H1 (cell line): ENCODE results near the gene TMEM185A. TPM values are rescaled to one million over a fixed set of nuclear protein-coding genes. Genes with fewer than 3 reads are reported as not detected.

Source experiments
- CTCF ChIA-PET: fragments of 300-600 bp; sonication (Branson Sonifier 250); formaldehyde crosslinking; loops from one replicate; lab custom pipeline; 2021; ENCODE audit not compliant: partially characterized antibody; lab: Charles Lee
- POLR2A ChIA-PET: fragments of 300-600 bp; sonication (Branson Sonifier 250); formaldehyde crosslinking; loops from one replicate; lab custom pipeline; 2021; ENCODE audit warnings: inconsistent platforms; ENCODE audit not compliant: partially characterized antibody; lab: Charles Lee
- DNase-seq, 2 experiments: peaks; one replicate each; pipeline versions ENCODE4 v3.0.0 to v3.0.0-alpha.2; 2010 to 2022; ENCODE audit warnings: low spot score in 2 of 2, low read depth in 1 of 2, mixed read lengths in 1 of 2
- FAIRE-seq: peaks from 2 replicates; lab custom pipeline; 2011; peaks lifted over from hg19 to GRCh38; lab: Jason Lieb, UNC
- H2AFZ ChIP-seq: 2 replicates; pipeline ENCODE4 v1.8.1; 2012; ENCODE audit warnings: low read length, inconsistent platforms
- H2AK5ac ChIP-seq: 2 replicates; pipeline ENCODE4 v1.6.1; 2013; ENCODE audit warnings: low read depth, low read length
- H2BK120ac ChIP-seq: replicated peaks from 2 replicates; pipeline ENCODE3; 2013; ENCODE audit warnings: low read depth, low read length, inconsistent platforms
- H2BK12ac ChIP-seq: 2 replicates; pipeline ENCODE4 v1.6.1; 2013; ENCODE audit warnings: low read depth, low read length
- H2BK15ac ChIP-seq: 2 replicates; pipeline ENCODE4 v1.6.1; 2013; ENCODE audit warnings: low read length
- H2BK20ac ChIP-seq: 2 replicates; pipeline ENCODE4 v1.6.1; 2013; ENCODE audit warnings: low read length
- H2BK5ac ChIP-seq: 2 replicates; pipeline ENCODE4 v1.6.1; 2013; ENCODE audit warnings: low read depth, low read length
- H3K14ac ChIP-seq: 2 replicates; pipeline ENCODE4 v1.6.1; 2013; ENCODE audit warnings: inconsistent platforms; ENCODE audit not compliant: insufficient read length
- H3K18ac ChIP-seq: 2 replicates; pipeline ENCODE4 v1.6.1; 2013; ENCODE audit warnings: low read length; ENCODE audit errors: extremely low read depth
- H3K23ac ChIP-seq: 2 replicates; pipeline ENCODE4 v1.6.1; 2013; ENCODE audit warnings: inconsistent platforms; ENCODE audit not compliant: insufficient read length
- H3K23me2 ChIP-seq: 2 replicates; pipeline ENCODE4 v1.6.1; 2013; ENCODE audit warnings: low read depth, low read length
- H3K27ac ChIP-seq: 2 replicates; pipeline ENCODE4 v1.6.1; 2011; ENCODE audit warnings: low read depth, low read length, inconsistent platforms
- H3K27me3 ChIP-seq, 4 experiments: replicated peaks in 1 of 4; 1 replicate in 1 of 4; 2 replicates in 3 of 4; pipeline versions ENCODE4 v1.6.1 to v1.8.1; 2011 to 2013; ENCODE audit warnings: low read length in 3 of 4, mild to moderate bottlenecking in 3 of 4, inconsistent platforms in 2 of 4, mixed read lengths in 2 of 4, moderate library complexity in 1 of 4; ENCODE audit not compliant: control insufficient read depth in 3 of 4, insufficient read depth in 3 of 4; ENCODE audit errors: extremely low read depth in 1 of 4
- H3K36me3 ChIP-seq, 4 experiments: 2 replicates each; pipeline versions ENCODE4 v1.6.1 to v1.8.1; 2011 to 2013; ENCODE audit warnings: mild to moderate bottlenecking in 4 of 4, low read length in 3 of 4, moderate library complexity in 2 of 4, control low read depth in 1 of 4, inconsistent platforms in 1 of 4; ENCODE audit not compliant: insufficient read depth in 4 of 4, control insufficient read depth in 2 of 4
- H3K4ac ChIP-seq: replicated peaks from 2 replicates; pipeline ENCODE3; 2013; ENCODE audit warnings: low read length, low read depth, mixed read lengths, inconsistent platforms; ENCODE audit not compliant: insufficient read length
- H3K4me1 ChIP-seq, 4 experiments: replicated peaks in 1 of 4; 1 replicate in 1 of 4; 2 replicates in 3 of 4; pipeline versions ENCODE4 v1.6.1 to v1.8.1; 2011 to 2013; ENCODE audit warnings: low read length in 3 of 4, inconsistent platforms in 2 of 4, mixed read lengths in 1 of 4; ENCODE audit not compliant: insufficient read depth in 4 of 4, control insufficient read depth in 3 of 4
- H3K4me2 ChIP-seq, 2 experiments: 2 replicates each; pipeline versions ENCODE4 v1.6.1 to v1.8.1; 2011 to 2013; ENCODE audit warnings: low read depth in 2 of 2, low read length in 2 of 2, control low read depth in 1 of 2, inconsistent platforms in 1 of 2, mild to moderate bottlenecking in 1 of 2; ENCODE audit not compliant: insufficient read depth in 1 of 2
- H3K4me3 ChIP-seq, 4 experiments: fragments of 200-600, 300-600 bp in 1 of 4; sonication (generic), shearing (Covaris generic), sonication (Bioruptor Twin) in 1 of 4; 2 replicates each; pipeline versions ENCODE4 v1.5.1 to v1.8.1; 2011 to 2016; ENCODE audit warnings: low read length in 4 of 4, low read depth in 3 of 4, control low read depth in 2 of 4, inconsistent platforms in 2 of 4, mild to moderate bottlenecking in 2 of 4, mixed read lengths in 1 of 4, moderate library complexity in 1 of 4; ENCODE audit not compliant: insufficient read depth in 2 of 4; ENCODE audit errors: extremely low read depth in 1 of 4
- H3K56ac ChIP-seq: replicated peaks from 2 replicates; pipeline ENCODE3; 2013; ENCODE audit warnings: low read depth, mild to moderate bottlenecking, mixed read lengths, low read length, inconsistent platforms; ENCODE audit not compliant: insufficient read length
- H3K79me1 ChIP-seq: 2 replicates; pipeline ENCODE4 v1.6.1; 2013; ENCODE audit warnings: low read depth, low read length, control low read depth
- H3K79me2 ChIP-seq, 2 experiments: 2 replicates each; pipeline versions ENCODE4 v1.6.1 to v1.8.1; 2012 to 2013; ENCODE audit warnings: low read length in 2 of 2, mild to moderate bottlenecking in 2 of 2, inconsistent platforms in 1 of 2; ENCODE audit not compliant: insufficient read depth in 2 of 2, control insufficient read depth in 1 of 2
- H3K9ac ChIP-seq, 4 experiments: replicated peaks in 1 of 4; 1 replicate in 1 of 4; 2 replicates in 3 of 4; pipeline versions ENCODE4 v1.6.1 to v1.8.1; 2011 to 2013; ENCODE audit warnings: low read depth in 3 of 4, low read length in 3 of 4, control low read depth in 2 of 4, mild to moderate bottlenecking in 2 of 4, moderate library complexity in 2 of 4, inconsistent platforms in 1 of 4; ENCODE audit errors: extremely low read depth in 1 of 4
- H3K9me3 ChIP-seq, 2 experiments: 2 replicates each; pipeline versions ENCODE4 v1.6.1 to v1.8.1; 2012 to 2013; ENCODE audit warnings: mild to moderate bottlenecking in 2 of 2, moderate library complexity in 2 of 2, control low read depth in 1 of 2, inconsistent platforms in 1 of 2, low read depth in 1 of 2, low read length in 1 of 2, mixed read lengths in 1 of 2; ENCODE audit not compliant: insufficient read depth in 2 of 2
- H4K20me1 ChIP-seq, 2 experiments: replicated peaks in 1 of 2; 2 replicates each; pipeline versions ENCODE3 to v1.8.1; 2011 to 2013; ENCODE audit warnings: inconsistent platforms in 2 of 2, low read length in 2 of 2, mild to moderate bottlenecking in 1 of 2; ENCODE audit not compliant: insufficient read depth in 2 of 2, control insufficient read depth in 1 of 2
- H4K5ac ChIP-seq: 2 replicates; pipeline ENCODE4 v1.6.1; 2013; ENCODE audit warnings: low read length, low read depth, mixed read lengths, inconsistent platforms; ENCODE audit not compliant: insufficient read length
- H4K8ac ChIP-seq: 2 replicates; pipeline ENCODE4 v1.8.0; 2013; ENCODE audit warnings: mild to moderate bottlenecking, moderate library complexity, low read length, inconsistent platforms; ENCODE audit not compliant: insufficient read depth; ENCODE audit errors: extremely low read depth
- H4K91ac ChIP-seq: replicated peaks from 2 replicates; pipeline ENCODE3; 2013; ENCODE audit warnings: low read length, mixed read lengths, inconsistent platforms; ENCODE audit not compliant: insufficient read length
- ATF3 ChIP-seq: IDR thresholded peaks from 2 replicates; pipeline ENCODE4 v1.6.1; 2011; ENCODE audit warnings: low read depth, mild to moderate bottlenecking, low read length; ENCODE audit not compliant: insufficient read depth
- BACH1 ChIP-seq: IDR thresholded peaks from 2 replicates; pipeline ENCODE4 v1.6.1; 2012; ENCODE audit warnings: low read length, improper control_type of control experiment
- BCL11A ChIP-seq, 2 experiments: IDR thresholded peaks; one replicate each; pipeline ENCODE4 v1.6.1; 2011; ENCODE audit warnings: low read depth in 2 of 2, low read length in 2 of 2, mild to moderate bottlenecking in 2 of 2
- BRCA1 ChIP-seq: IDR thresholded peaks from 2 replicates; pipeline ENCODE4 v1.6.1; 2012; ENCODE audit warnings: low read depth, low read length, improper control_type of control experiment
- CEBPB ChIP-seq: IDR thresholded peaks from 2 replicates; pipeline ENCODE4 v1.6.1; 2012; ENCODE audit warnings: low read depth, low read length
- HDAC6 ChIP-seq: IDR thresholded peaks from one replicate; pipeline ENCODE4 v1.7.1; 2012; ENCODE audit warnings: low read depth, mild to moderate bottlenecking, inconsistent platforms, low read length, moderate library complexity
- KDM4A ChIP-seq: IDR thresholded peaks from one replicate; pipeline ENCODE4 v1.7.1; 2012; ENCODE audit warnings: low read depth, mild to moderate bottlenecking, moderate library complexity, low read length, inconsistent platforms; ENCODE audit not compliant: severe bottlenecking
- NANOG ChIP-seq: IDR thresholded peaks from 2 replicates; pipeline ENCODE4 v1.6.1; 2011; ENCODE audit warnings: low read length, low read depth, mild to moderate bottlenecking, inconsistent platforms; ENCODE audit not compliant: insufficient read depth, poor library complexity, severe bottlenecking
- POLR2A ChIP-seq, 2 experiments: IDR thresholded peaks; 1 replicate in 1 of 2; 2 replicates in 1 of 2; pipeline ENCODE4 v1.6.1; 2011; ENCODE audit warnings: low read depth in 2 of 2, low read length in 2 of 2, mild to moderate bottlenecking in 2 of 2; ENCODE audit errors: control extremely low read depth in 1 of 2
- SIX5 ChIP-seq: IDR thresholded peaks from 2 replicates; pipeline ENCODE4 v1.6.1; 2011; ENCODE audit warnings: mild to moderate bottlenecking, low read depth, low read length
- SP4 ChIP-seq: IDR thresholded peaks from 2 replicates; pipeline ENCODE4 v1.6.1; 2012; ENCODE audit warnings: low read length, inconsistent platforms
- TAF1 ChIP-seq: IDR thresholded peaks from 2 replicates; pipeline ENCODE4 v1.6.1; 2011; ENCODE audit warnings: mild to moderate bottlenecking, low read depth, low read length
- TAF7 ChIP-seq: optimal IDR thresholded peaks from 2 replicates; pipeline ENCODE3; 2011; ENCODE audit warnings: low read depth, mild to moderate bottlenecking, inconsistent platforms, low read length, moderate library complexity, borderline replicate concordance
- WGBS, 2 experiments: shearing (Covaris generic) in 1 of 2; methylation state at CpG; one replicate each; pipeline versions ENCODE4 v1.1.6 to v1.1.7; 2013 to 2015; ENCODE audit warnings: low lambda C conversion rate in 2 of 2, mixed read lengths in 2 of 2, inconsistent platforms in 1 of 2, low coverage in 1 of 2, missing lambda C conversion rate in 1 of 2; ENCODE audit not compliant: insufficient replicate concordance in 2 of 2, insufficient coverage in 1 of 2, insufficient read length in 1 of 2; ENCODE audit errors: extremely low coverage in 1 of 2, missing lambda C conversion rate in 1 of 2; 5-methylcytosine and 5-hydroxymethylcytosine counted together
- polyA plus RNA-seq, 7 experiments: library from polyadenylated mRNA; depleted of rRNA in 3 of 7; stranded (reverse) in 5 of 7; unstranded in 2 of 7; fragments of >200 nt in 5 of 7; fragments of 200-250 nt in 2 of 7; gene quantifications; 1 replicate in 5 of 7; 2 replicates in 1 of 7; 4 replicates in 1 of 7; pipeline versions ENCODE4 v1.2.1 to v1.2.3, GENCODE V29; 2011 to 2013; ENCODE audit warnings: missing spikeins in 2 of 7, mixed read lengths in 2 of 7
- total RNA-seq: library from RNA; stranded (reverse); fragmentation: NEBNext Ultra II Directional; extraction: Animal tissue kit (Norgen Biotek cat#: 25700); gene quantifications from 2 replicates; pipeline ENCODE4 v1.2.1, GENCODE V29; 2021
- TF ChIP-seq, protein P1 (sequence below): IDR thresholded peaks from 2 replicates; pipeline ENCODE4 v1.6.1; 2011; ENCODE audit warnings: low read length, improper control_type of control experiment

Gene TMEM185A
- total and polyA plus RNA-seq, 2 of the 8 experiments (the other 6 are each of a cell fraction or from before 2014, with no cell fraction given): 15.0 to 26.5 TPM

DNA sequence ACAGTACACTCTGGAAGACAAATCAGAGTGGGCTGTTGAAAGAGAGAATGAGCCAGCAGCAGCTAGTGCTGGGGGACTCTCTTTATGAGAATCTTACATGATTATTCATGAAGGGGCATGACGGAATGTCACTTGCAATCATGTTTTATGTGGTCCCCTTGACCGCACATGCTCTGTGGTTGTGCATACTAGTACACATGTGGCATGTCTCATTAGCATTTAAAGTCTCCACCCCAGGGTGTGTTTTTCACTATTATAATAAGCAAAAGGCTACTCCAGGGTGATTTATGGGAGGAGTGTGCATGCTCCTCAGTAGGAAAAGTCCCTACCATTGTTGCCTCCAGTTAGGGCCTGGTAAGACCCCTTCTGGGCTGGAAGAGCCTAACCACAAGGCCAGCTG lies 49.6 kb upstream of the TMEM185A start:
- no peak overlapping the region for H3K4me3 ChIP-seq
- no peak for DNase-seq
- H4K20me1 ChIP-seq: no peaks in the 10 kb centered on the region
- peaks cover 0 to 13% (median 6%) of the 10 kb centered on the region in 4 experiments; a peak in 4 of 7 replicates for H3K4me1 ChIP-seq
- no peak overlapping the region for H3K4ac ChIP-seq
- H3K14ac ChIP-seq: no peak overlapping the region
- H2AFZ ChIP-seq: no peak overlapping the region
- 0 out of 2 replicates have a peak overlapping the region, but pooled peaks have one; percentile 27 for H2BK12ac ChIP-seq
- H3K9me3 ChIP-seq: no peaks in the 10 kb centered on the region; a peak in 1 of 4 replicates
- H3K36me3 ChIP-seq: no peaks in the 10 kb centered on the region
- H3K23ac ChIP-seq: no peak overlapping the region
- H3K18ac ChIP-seq: no peak overlapping the region
- no peaks in the 10 kb centered on the region for H3K79me1 ChIP-seq
- no peak overlapping the region for H3K27ac ChIP-seq
- peak overlapping the region in 1 of 2 experiments; percentile 13; a peak in 1 of 4 replicates for H3K4me2 ChIP-seq
- FAIRE-seq: no peak
- H2BK20ac ChIP-seq: no peak overlapping the region
- H2BK120ac ChIP-seq: no peak overlapping the region
- H4K8ac ChIP-seq: no peak overlapping the region
- H3K27me3 ChIP-seq: no peaks in the 10 kb centered on the region
- POLR2A ChIA-PET: no interaction called here
- no peaks in the 10 kb centered on the region for H3K79me2 ChIP-seq
- CTCF ChIA-PET: no interaction called here
- no peak overlapping the region for H2AK5ac ChIP-seq
- H2BK15ac ChIP-seq: no peak overlapping the region
- WGBS, 2 experiments: 88% methylated on average over 2 of the region's 2 CpGs; no CpG with 5 or more reads in 1 of the 2 experiments
- no peak overlapping the region for H4K5ac ChIP-seq
- H4K91ac ChIP-seq: no peak overlapping the region
- no peaks in the 10 kb centered on the region for H3K23me2 ChIP-seq
- H2BK5ac ChIP-seq: no peak overlapping the region
- H3K56ac ChIP-seq: no peak overlapping the region
- no peak overlapping the region for H3K9ac ChIP-seq
- TF ChIP-seq POLR2A (IDR thresholded peaks at IDR 0.05; ENCODE audit: control extremely low read depth in 1 of 2, low read depth in 2 of 2, low read length in 2 of 2) (no peak), BRCA1 (no peak), CEBPB (no peak), NANOG (no peak), ATF3 (no peak), HDAC6 (no peak), SIX5 (no peak), KDM4A (no peak), TAF7 (no peak), TAF1 (no peak), BCL11A (IDR thresholded peaks at IDR 0.05; ENCODE audit: low read depth in 2 of 2, low read length in 2 of 2) (no peak), SP4 (no peak), BACH1 (no peak)
- TF ChIP-seq, protein P1, sequence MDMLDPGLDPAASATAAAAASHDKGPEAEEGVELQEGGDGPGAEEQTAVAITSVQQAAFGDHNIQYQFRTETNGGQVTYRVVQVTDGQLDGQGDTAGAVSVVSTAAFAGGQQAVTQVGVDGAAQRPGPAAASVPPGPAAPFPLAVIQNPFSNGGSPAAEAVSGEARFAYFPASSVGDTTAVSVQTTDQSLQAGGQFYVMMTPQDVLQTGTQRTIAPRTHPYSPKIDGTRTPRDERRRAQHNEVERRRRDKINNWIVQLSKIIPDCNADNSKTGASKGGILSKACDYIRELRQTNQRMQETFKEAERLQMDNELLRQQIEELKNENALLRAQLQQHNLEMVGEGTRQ: no peak
